ENCODE data around the gene CPNE2.

DNA sequence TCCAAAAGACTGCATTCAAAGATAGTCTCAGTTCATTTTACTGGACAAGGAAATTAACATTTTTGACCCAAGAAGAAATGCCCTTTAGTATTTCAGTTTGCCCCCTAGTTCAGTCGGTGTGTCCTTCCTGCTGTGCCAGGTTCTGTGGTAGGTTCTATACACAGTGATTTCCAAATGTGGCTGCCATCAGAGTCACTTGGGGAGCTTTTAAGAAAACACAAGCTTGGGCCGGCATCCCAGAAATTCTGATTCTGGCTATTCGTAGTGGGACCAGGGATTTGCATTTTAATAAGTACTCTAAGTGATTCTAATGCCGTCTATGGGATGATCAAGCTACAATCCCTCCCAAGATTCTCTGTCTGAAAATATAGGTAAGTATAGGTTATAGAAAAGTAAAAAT lies 103.9 kb downstream of the CPNE2 start:
- TF ChIP-seq, protein P1, sequence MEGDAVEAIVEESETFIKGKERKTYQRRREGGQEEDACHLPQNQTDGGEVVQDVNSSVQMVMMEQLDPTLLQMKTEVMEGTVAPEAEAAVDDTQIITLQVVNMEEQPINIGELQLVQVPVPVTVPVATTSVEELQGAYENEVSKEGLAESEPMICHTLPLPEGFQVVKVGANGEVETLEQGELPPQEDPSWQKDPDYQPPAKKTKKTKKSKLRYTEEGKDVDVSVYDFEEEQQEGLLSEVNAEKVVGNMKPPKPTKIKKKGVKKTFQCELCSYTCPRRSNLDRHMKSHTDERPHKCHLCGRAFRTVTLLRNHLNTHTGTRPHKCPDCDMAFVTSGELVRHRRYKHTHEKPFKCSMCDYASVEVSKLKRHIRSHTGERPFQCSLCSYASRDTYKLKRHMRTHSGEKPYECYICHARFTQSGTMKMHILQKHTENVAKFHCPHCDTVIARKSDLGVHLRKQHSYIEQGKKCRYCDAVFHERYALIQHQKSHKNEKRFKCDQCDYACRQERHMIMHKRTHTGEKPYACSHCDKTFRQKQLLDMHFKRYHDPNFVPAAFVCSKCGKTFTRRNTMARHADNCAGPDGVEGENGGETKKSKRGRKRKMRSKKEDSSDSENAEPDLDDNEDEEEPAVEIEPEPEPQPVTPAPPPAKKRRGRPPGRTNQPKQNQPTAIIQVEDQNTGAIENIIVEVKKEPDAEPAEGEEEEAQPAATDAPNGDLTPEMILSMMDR (IDR thresholded peaks at IDR 0.05; ENCODE audit: borderline replicate concordance, extremely low read depth, low read length, poor library complexity, severe bottlenecking) = no peak
- TF ChIP-seq EZH2 (IDR thresholded peaks at IDR 0.05; ENCODE audit: borderline replicate concordance, low read depth, low read length, severe bottlenecking) = no peak

Data from DND-41 (cell line).